Globus pallidus (tissue), 1 donor: Measurements from ENCODE around the gene SNRPA.
"Not testable (repeated sequence)": the region's sequence is repeated elsewhere in the genome, so short reads cannot be mapped to it uniquely, and the experiment has no call there.

Experiments used
- DNase-seq: peaks from one replicate; pipeline ENCODE4 v3.0.0-alpha.2; 2015; ENCODE audit warnings: low spot score

The SNRPA gene

DNA sequence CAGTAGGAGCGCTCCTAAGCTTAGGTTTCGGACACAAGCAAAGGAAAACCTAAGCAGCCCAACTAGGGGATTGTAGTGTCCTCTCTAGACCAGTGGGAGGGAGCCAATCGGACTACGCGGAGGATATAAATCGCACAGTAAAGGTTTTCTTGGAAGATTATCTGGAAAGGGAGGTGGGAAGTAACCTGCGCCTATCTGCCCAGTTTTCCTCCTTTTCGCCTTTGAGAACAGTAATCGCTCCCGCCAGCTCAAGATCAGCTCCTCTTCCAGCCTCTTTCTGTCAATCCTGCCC, 26.6 kb downstream of the SNRPA start:
- no peak for DNase-seq

DNA sequence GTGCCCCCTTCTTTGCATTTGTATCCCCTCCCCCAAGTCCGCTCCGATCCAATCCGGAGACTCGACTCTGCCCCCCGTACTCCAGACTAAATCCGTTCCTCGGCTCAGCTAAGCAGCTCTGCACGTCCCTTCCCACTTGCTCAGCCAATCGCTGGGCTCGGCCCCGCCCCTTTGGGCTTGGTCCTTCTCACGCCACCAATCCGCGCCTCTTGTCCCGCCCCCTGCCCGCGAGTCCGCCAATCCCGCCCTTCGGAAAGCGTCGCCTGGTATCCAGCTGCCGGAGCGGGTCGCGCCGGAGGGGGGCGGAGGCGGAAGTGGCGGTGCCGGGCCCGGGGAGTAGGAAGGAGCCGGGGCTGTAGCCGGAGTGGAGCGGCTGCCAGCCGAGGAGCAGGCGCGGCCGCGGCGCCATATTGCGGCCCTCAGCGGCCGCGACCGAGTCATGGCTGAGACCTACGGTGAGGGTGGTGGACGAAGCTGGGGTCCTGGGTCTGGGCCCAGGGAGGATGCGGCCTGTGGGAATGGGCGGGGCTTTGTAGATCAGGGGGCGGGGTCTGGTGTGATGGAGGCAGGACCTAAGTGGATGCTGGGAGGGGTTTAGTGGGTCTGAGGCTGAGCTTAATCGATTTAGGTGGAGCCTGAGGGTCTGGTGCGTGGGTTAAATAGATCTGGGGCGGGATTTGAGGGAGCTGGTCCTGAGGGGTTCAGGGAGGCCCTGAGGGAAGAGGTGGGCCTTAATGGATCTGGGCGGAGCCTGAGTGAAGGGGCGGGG, 27.1 kb downstream of the SNRPA start, which contains the start of gene RAB4B:
RAB4B (plus strand) TSS at position 311 of the 769 bp plus-strand sequence; CDS start at position 440, 129 bp downstream.
- DNase-seq = peak; percentile 100

DNA sequence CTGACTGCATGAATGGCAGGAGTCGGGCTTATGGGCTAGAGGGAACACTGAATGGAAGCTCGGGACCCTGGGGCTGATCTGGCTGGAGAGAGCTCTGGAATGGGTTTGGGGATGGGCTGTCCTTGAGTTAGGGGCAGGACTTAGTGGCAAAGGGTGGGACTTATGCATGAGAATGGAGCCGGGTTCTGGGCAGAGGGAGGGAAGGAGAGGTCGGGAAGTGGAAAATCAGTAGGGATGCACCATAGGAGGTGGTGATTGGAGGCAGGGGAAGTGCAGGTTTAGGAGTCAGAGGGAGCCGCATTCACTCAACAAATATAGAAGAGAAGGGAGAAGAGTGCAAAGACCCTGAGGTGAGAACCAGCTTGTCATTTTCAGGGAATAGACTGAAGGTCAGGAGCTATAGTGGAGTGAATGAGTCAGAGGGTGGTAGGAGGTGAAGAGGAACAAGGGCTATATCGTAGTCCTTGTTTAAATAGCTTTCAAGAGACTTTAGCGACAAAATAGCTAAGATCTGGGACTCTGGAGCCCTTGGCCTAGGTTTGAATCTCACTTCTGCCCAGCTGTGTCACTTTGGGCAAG, 27.8 kb downstream of the SNRPA start:
- DNase-seq = no peak

DNA sequence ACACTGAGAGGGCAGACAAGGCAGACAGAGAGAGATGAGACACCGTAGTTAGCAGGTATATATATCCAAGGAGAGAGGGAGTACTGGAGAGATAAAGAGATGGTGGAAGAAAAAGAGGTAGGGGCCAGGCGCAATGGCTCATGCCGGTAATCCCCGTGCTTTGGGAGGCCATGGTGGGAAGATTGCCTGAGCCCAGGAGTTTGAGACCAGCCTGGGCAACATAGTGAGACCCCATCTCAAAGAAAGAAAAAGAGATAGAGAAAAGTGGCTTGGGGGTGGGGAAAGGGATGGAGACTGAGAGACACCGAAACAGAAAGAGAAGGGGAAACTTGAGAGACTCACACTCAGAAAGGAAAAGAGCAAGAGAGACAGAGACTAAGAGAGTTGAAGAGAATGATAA, 29.6 kb downstream of the SNRPA start:
- no peak for DNase-seq

DNA sequence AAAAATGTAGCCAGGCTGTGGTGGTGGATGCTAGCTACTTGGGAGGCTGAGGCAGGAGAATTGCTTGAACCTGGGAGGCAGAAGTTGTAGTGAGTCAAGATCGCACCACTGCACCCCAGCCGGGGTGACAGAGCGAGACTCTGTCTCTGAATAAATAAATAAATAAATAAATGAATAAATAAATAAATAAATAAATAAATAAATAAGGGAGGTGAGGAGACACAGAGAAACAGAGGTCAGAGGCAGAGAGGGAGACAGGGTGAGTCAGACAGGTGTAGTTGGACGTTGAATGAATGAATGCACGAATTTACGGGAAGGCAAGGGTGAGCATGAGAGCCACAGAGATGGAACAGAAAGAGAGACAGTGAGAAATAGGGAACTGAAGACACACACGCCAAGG, 30.1 kb downstream of the SNRPA start:
- no peak for DNase-seq

DNA sequence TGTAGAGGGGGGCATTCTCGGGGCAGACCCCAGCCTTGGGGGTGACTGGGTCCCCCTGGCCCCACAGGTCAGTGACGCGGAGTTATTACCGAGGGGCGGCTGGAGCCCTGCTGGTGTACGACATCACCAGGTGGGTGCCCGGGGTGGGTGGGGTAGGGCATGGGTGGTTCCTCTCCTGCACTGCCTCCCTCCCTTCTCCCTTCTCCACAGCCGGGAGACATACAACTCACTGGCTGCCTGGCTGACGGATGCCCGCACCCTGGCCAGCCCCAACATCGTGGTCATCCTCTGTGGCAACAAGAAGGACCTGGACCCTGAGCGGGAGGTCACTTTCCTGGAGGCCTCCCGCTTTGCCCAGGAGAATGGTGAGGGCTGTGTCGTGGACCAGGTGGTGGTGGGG, 32.7 kb downstream of the SNRPA start:
- DNase-seq = no peak

DNA sequence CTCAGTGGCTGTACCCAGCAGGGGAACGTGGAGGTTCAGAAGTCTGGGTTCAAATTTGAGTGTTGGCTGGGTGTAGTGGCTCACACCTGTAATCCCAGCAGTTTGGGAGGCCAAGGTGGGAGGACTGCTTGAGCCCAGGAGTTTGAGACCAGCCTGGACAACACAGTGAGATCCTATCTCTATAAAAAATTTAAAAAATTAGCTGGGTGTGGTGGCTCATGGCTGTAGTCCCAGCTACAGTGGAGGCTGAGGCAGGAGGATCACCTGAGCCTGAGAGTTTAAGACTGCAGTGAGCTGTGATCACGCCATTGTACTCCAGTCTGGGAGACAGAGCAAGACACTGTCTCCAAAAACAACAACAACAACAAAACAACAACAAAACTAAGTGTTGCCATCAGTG, 33.1 kb downstream of the SNRPA start:
- DNase-seq = not testable (repeated sequence)

DNA sequence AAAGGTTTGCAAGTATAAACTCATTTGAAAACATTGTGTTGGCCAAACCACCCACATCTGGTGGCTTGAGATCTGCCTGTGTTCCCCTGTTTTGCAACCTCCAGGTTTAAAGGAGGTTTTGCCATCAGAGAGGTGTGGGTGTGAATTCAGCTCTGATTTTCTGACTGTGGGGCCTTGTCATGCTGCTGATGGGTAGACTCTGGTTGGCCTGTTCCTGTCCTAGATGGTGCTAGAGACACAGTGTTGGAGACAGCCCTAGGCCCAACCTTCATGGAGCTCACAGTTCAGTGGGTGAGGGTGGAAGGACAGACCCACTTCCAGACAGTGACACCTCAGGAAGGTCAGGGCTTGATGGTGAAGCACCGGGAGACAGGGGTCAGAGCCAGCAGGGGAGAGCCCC, 34.5 kb downstream of the SNRPA start:
- no peak for DNase-seq

DNA sequence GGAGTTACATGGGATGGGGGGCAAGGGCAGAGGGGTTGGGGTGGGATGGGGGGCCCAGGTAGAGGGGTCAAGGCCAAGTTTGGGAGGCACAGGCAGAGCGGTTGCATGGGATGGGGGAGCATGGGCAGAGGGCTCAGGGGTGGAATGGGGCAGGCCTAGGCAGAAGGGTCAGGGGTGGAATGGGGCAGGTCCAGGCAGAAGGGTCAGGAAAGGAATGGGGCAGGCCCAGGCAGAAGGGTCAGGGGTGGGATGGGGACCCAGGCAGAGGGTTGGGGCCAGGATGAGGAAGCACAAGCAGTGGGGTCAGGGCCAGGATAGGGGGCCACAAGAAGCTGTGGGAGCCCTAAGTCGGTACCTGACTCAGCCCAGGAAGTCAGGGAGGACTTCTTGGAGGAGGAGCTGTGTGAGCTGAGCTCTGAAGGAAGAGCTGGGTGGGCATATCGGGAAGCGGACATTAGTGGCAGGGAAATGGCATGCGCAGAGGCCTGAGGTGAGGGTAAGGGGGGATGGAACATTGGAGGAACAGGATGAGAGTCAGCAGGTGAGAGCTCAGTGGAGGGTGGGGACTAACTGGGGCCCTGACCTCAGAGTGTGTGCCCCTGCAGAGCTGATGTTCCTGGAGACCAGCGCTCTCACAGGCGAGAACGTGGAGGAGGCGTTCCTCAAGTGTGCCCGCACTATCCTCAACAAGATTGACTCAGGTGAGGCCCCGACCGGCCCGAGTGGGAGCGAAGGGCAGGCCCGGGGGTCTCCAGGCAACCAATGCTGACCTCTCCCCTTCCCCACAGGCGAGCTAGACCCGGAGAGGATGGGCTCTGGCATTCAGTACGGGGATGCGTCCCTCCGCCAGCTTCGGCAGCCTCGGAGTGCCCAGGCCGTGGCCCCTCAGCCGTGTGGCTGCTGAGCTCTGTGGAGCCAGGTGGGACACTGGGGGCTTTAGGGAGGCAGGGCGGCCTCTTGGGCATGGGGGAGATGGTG, 35.3 kb downstream of the SNRPA start:
- no peak for DNase-seq

DNA sequence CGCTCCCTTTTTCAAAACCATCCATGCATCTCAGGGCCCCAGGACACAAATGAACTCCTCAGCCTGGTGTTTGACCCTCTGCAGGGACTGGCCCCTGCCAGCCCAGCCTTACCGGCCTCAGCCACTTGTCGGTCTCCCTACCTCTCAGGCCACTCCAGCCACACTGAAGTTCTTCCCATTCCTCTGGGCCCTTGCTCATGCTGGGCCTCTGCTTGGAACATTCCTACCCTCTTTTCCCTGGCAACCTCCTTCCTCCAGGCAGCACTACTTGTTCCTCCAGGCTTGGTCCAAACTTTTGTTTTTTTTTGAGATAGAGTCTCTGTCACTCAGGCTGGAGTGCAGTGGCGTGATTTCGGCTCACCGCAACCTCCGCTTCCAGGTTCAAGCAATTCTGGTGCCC, 40.3 kb downstream of the SNRPA start:
- no peak for DNase-seq

DNA sequence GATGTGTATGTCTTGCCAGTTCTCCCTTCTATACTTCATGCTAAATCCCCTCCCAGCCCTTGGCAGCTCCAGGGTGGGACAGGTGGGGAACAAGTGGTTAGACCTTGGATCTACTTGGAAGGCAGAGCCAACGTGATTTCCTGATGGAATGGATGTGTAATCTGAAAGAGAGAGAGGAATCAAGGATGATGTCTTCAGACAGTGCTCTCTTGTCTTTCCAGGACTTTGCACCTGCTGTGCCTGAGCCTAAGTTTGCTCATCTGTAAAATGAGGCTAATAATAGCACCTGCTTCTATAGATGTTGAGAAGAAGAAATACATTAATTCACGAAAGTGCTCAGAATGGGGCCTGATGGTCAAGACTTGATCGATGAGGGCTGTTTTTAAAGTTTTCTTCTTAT, 41.0 kb downstream of the SNRPA start:
- DNase-seq = no peak

DNA sequence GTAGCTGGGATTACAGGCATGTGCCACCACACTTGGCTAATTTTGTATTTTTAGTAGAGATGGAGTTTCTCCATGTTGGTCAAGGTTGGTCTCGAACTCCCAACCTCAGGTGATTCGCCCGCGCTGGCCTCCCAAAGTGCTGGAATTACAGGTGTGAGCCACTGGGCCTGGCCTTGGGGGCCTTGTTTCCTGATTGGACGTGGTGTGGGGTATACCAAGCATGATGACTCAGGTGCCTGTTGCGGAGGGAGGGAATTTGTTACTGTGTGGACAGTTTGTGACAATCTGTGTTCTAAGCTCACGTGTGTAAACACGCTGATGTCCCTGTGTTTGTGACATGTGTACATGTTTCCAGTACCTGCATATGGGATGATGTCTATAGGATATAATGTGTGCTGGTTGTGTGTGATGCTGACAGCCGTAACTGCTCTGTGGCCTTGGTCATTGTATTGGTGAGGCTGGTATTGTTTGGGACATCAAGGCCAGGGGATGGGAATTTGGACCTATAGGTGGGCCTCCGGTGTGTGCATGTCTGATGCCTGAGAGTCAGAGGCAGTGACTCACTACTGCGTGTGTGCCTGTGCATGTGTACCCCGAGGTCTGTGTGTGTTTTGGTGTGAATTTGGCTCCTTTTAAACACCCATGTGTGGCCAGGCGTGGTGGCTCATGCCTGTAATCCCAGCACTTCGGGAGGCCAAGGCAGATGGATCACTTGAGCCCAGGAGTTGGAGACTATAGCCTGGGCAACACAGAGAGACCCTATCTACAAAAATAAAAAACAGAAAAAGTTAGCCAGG, 46.4 kb downstream of the SNRPA start:
- no peak for DNase-seq

DNA sequence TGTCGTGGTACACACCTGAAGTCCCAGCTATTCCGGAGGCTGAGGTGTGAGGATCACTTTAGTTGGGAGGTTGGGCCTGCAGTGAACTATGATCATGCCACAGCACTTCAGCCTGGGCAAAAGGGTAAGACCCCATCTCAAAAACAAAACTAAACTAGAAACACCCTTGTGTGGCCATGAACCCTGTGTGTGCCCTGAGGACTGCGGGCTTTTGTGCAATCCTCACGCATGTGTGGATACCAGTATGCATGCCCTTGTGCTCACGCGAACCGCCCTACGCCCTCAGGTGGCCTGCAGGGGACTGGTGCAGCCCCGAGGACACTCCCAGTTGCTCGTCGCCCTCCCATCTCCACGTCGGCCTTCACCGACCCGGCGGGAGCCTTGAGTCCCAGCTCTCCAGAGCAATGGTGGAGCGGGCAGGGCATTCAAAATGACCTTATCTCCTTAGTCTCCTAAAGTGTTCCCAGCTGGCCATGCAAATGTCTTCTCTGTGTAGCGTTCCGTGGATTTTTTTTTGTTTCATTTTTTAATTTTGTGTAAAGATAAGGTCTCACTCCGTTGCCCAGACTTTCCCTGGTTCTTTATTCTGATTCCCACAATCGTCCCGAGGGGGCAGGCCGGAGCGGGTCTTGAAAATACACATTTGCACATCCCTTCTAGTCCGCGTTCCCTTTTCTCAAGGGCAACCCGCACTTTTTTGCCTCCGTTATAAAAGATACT, 47.1 kb downstream of the SNRPA start:
- no peak for DNase-seq

DNA sequence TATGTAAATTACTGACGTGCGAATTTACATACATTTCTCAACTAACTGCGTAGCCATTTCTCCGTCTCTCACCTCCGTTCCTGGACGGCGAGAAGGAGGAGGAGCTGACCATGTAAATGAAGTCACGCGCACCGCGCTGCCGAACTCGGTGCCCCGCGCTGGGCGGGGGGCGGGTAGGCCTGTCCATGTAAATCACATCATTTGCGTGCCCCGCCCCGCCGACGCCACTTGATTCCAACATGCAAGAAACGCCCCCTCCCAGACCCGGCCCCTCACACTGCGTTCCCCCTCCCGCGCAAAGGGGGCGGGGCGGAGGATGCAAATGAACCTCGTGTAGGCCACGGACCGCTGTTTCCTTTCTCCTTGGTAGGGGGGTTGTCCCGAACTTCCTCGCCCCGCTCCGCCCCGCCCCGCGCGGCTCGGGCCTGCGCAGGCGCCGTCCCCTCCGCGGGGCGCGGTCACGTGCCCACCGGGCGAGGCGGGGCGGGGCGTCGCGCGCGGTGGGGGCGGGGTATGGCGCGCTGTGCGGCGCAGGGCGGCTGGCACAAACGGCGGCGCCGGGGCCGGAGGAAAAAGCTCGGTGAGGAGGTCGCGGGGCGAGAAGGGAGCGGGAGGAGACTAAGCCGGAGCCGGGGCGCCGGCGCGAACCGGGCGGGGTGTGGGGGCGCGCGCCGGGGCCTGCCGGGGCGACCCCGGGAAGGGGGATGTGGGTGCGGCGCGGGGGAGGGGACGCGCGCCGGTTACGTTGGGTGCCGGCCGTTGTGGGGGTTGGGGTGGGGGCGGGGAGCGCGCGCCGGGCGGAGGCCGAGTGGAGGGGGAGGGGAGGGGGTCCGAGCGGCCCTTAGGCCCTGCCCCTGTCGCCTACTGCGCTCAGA, 47.9 kb downstream of the SNRPA start, which contains the start of gene EGLN2:
EGLN2 (plus strand) TSS at position 509 of the 875 bp plus-strand sequence. CDS start 1,382 bp downstream, outside the sequence.
- DNase-seq = peak; percentile 100

DNA sequence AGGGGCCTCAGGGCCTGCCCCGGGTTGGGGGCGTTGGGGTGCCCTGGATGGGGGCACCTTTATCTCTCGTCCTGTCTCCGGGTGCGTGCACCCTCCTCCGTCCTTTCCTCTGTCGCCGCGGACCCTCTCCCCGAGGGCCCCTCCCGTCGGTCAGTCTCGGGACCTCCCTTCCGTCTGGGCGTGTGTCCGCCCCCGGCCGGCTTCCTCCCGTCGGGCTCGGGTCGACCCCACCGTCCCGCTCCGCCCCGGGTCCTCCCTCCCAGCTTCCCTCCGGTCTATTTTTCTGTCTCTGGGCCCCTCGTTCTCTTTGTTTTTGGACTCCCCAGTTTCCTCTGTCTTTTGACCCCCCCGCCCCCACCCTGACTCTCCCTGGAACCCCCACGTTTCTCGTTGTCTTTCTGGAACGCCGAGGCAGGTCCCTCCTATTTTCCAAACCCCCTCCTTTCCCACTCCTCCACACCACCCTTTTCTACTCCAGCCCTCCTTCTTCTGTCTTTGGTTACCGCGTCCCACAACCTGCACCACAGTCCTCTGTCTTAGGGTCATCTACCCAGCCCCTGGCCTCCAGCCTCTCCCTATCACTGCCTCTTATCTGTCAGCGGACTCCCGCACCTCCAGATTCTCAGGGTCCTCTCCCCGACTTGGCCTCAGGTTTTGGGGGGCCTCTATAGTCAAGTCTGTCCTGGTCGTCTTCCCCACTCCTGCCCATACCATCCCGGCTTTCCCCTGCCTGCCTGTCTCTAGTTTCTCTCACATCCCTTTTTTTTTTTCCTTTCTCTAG, 48.7 kb downstream of the SNRPA start:
- no peak for DNase-seq

DNA sequence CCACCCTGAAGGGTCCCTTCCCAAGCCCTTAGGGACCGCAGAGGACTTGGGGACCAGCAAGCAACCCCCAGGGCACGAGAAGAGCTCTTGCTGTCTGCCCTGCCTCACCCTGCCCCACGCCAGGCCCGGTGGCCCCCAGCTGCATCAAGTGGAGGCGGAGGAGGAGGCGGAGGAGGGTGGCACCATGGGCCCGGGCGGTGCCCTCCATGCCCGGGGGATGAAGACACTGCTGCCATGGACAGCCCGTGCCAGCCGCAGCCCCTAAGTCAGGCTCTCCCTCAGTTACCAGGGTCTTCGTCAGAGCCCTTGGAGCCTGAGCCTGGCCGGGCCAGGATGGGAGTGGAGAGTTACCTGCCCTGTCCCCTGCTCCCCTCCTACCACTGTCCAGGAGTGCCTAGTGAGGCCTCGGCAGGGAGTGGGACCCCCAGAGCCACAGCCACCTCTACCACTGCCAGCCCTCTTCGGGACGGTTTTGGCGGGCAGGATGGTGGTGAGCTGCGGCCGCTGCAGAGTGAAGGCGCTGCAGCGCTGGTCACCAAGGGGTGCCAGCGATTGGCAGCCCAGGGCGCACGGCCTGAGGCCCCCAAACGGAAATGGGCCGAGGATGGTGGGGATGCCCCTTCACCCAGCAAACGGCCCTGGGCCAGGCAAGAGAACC, 49.5 kb downstream of the SNRPA start:
- DNase-seq = no peak

DNA sequence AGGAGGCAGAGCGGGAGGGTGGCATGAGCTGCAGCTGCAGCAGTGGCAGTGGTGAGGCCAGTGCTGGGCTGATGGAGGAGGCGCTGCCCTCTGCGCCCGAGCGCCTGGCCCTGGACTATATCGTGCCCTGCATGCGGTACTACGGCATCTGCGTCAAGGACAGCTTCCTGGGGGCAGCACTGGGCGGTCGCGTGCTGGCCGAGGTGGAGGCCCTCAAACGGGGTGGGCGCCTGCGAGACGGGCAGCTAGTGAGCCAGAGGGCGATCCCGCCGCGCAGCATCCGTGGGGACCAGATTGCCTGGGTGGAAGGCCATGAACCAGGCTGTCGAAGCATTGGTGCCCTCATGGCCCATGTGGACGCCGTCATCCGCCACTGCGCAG, 50.0 kb downstream of the SNRPA start:
- no peak for DNase-seq

DNA sequence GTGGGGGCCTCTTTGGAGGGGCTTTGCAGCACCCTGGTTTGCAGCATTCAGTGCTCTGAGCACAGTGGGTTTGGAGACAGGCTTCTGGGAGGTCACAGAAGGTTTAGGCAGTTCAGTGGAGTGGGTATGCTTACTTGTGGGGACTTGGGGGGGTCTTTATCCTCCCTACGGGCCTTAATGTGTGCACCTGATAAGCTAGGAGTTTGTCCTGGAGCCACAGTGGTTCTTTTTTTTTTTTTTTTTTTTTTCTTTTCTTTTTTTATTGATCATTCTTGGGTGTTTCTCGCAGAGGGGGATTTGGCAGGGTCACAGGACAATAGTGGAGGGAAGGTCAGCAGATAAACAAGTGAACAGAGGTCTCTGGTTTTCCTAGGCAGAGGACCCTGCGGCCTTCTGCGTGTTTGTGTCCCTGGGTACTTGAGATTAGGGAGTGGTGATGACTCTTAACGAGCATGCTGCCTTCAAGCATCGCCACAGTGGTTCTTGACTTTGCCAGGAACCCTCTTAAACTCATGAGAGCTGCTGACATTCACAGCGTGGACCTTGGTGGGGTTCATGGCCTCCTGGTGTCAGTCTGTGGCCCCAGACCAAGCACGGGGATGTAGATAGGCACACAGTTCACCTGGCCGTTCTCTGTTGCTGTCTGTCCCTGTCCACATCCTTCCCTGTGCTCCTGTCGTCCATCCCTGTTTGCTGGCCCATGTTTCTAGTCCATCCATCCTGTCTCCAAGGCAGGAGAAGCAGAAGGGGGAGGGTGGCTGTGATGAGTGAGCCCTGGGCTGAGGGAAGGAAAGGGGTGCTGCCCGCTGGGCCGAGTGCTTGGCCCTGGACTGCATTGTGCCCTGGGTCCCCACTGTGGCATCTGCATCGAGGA, 50.7 kb downstream of the SNRPA start:
- no peak for DNase-seq
